Activated naive CD8-positive, alpha-beta T cell treated with anti-CD3 and anti-CD28 coated beads, Interleukin-2, amount 10 ng/mL, durations not matched to agents 7 days and 5 days (primary cell): ENCODE results near the gene YTHDC1. TPM values are rescaled to one million over a fixed set of nuclear protein-coding genes. Genes with fewer than 3 reads are reported as not detected.
"Not testable (repeated sequence)": the region's sequence is repeated elsewhere in the genome, so short reads cannot be mapped to it uniquely, and the experiment has no call there.

Experiments
- ATAC-seq: fragments of 150-1000 bp; cut with Tn5 transposase; one replicate; pipeline ENCODE4 v1.10.0; 2021; ENCODE audit warnings: low read depth, moderate library complexity
- POLR2A ChIA-PET: fragments of 350-600 bp; sonication (Branson Sonifier 250); formaldehyde crosslinking; loops from one replicate; lab custom pipeline; 2021; ENCODE audit warnings: antibody characterized with exemption; lab: Charles Lee
- DNase-seq: peaks from one replicate; pipeline ENCODE4 v3.0.0; 2021
- H3K27ac Mint-ChIP-seq: one replicate; pipeline ENCODE4 v1.8.0; 2022; ENCODE audit warnings: mild to moderate bottlenecking, mixed read lengths
- H3K27me3 Mint-ChIP-seq: one replicate; pipeline ENCODE4 v1.8.0; 2022; ENCODE audit warnings: mild to moderate bottlenecking, moderate library complexity, mixed read lengths
- H3K36me3 Mint-ChIP-seq: one replicate; pipeline ENCODE4 v1.8.0; 2021; ENCODE audit warnings: mild to moderate bottlenecking, mixed read lengths
- H3K4me1 Mint-ChIP-seq: one replicate; pipeline ENCODE4 v1.8.0; 2021; ENCODE audit warnings: mixed read lengths
- H3K4me3 Mint-ChIP-seq: one replicate; pipeline ENCODE4 v1.8.0; 2022; ENCODE audit warnings: mild to moderate bottlenecking, moderate library complexity, mixed read lengths
- H3K9me3 Mint-ChIP-seq: one replicate; pipeline ENCODE4 v1.8.0; 2021; ENCODE audit warnings: mixed read lengths
- total RNA-seq, 2 experiments: library from RNA; stranded (reverse); gene quantifications; one replicate each; pipeline ENCODE4 v1.2.3, GENCODE V29; 2021

Gene YTHDC1
- total RNA-seq, 2 experiments from 2014 or later, result 120 to 122 TPM

GRCh38 chr4:68304731-68305130 lies 45.2 kb downstream of the YTHDC1 start:
- H3K4me3 Mint-ChIP-seq, result no peak overlapping the region
- H3K27ac Mint-ChIP-seq, result no peak overlapping the region

GRCh38 chr4:68299492-68300457 lies 50.1 kb downstream of the YTHDC1 start:
- peaks cover 2% of the 10 kb centered on the region for H3K27me3 Mint-ChIP-seq
- POLR2A ChIA-PET, result no interaction called here
- DNase-seq (no peak), ATAC-seq (no peak)
- peaks cover 4% of the 10 kb centered on the region for H3K9me3 Mint-ChIP-seq
- no peak overlapping the region for H3K4me3 Mint-ChIP-seq
- H3K36me3 Mint-ChIP-seq, result no peaks in the 10 kb centered on the region
- H3K4me1 Mint-ChIP-seq, result no peaks in the 10 kb centered on the region
- H3K27ac Mint-ChIP-seq, result no peak overlapping the region

More at GRCh38 chr4:68304731-68305130, 45.2 kb downstream of the YTHDC1 start:
- no peak for DNase-seq
- H3K27me3 Mint-ChIP-seq, result peaks cover 23% of the 10 kb centered on the region
- POLR2A ChIA-PET, result no interaction called here
- no peak for ATAC-seq
- H3K9me3 Mint-ChIP-seq, result no peaks in the 10 kb centered on the region
- H3K36me3 Mint-ChIP-seq, result no peaks in the 10 kb centered on the region
- H3K4me1 Mint-ChIP-seq, result no peaks in the 10 kb centered on the region

- no peak for ATAC-seq
- Mint-ChIP-seq H3K4me1 (no peaks in the 10 kb centered on the region), H3K27ac (no peak overlapping the region), H3K9me3 (peaks cover 4% of the 10 kb centered on the region), H3K4me3 (no peak overlapping the region), H3K27me3 (no peaks in the 10 kb centered on the region), H3K36me3 (no peaks in the 10 kb centered on the region)
- no peak for DNase-seq
- POLR2A ChIA-PET, result no interaction called here
Measured at GRCh38 chr4:68297137-68297536, 52.8 kb downstream of the YTHDC1 start.

GRCh38 chr4:68291256-68291655 lies 58.6 kb downstream of the YTHDC1 start:
- ATAC-seq, result no peak
- Mint-ChIP-seq H3K4me3 (no peak overlapping the region), H3K4me1 (no peaks in the 10 kb centered on the region), H3K27me3 (no peaks in the 10 kb centered on the region), H3K9me3 (no peaks in the 10 kb centered on the region), H3K36me3 (no peaks in the 10 kb centered on the region), H3K27ac (no peak overlapping the region)
- no peak for DNase-seq
- POLR2A ChIA-PET, result no interaction called here

- DNase-seq (no peak), ATAC-seq (no peak)
- H3K36me3 Mint-ChIP-seq, result no peaks in the 10 kb centered on the region
- H3K4me1 Mint-ChIP-seq, result no peaks in the 10 kb centered on the region
- H3K27ac Mint-ChIP-seq, result no peak overlapping the region
- no peak overlapping the region for H3K4me3 Mint-ChIP-seq
- peaks cover 2% of the 10 kb centered on the region for H3K27me3 Mint-ChIP-seq
- POLR2A ChIA-PET, result no interaction called here
- no peaks in the 10 kb centered on the region for H3K9me3 Mint-ChIP-seq
Measured at GRCh38 chr4:68288393-68288740, 61.5 kb downstream of the YTHDC1 start.

- ATAC-seq, result no peak
- no peaks in the 10 kb centered on the region for H3K36me3 Mint-ChIP-seq
- H3K27me3 Mint-ChIP-seq, result peaks cover 2% of the 10 kb centered on the region
- H3K4me1 Mint-ChIP-seq, result no peaks in the 10 kb centered on the region
- H3K4me3 Mint-ChIP-seq, result no peak overlapping the region
- no peaks in the 10 kb centered on the region for H3K9me3 Mint-ChIP-seq
- DNase-seq, result no peak
- POLR2A ChIA-PET, result no interaction called here
- no peak overlapping the region for H3K27ac Mint-ChIP-seq
Measured at GRCh38 chr4:68287704-68288392, 62.0 kb downstream of the YTHDC1 start.

GRCh38 chr4:68283714-68284113 lies 66.2 kb downstream of the YTHDC1 start:
- no peaks in the 10 kb centered on the region for H3K9me3 Mint-ChIP-seq
- no peak overlapping the region for H3K27ac Mint-ChIP-seq
- no peaks in the 10 kb centered on the region for H3K4me1 Mint-ChIP-seq
- H3K27me3 Mint-ChIP-seq, result peaks cover 2% of the 10 kb centered on the region
- POLR2A ChIA-PET, result no interaction called here
- H3K36me3 Mint-ChIP-seq, result no peaks in the 10 kb centered on the region
- no peak for ATAC-seq
- no peak overlapping the region for H3K4me3 Mint-ChIP-seq
- no peak for DNase-seq

- Mint-ChIP-seq H3K27me3 (peaks cover 2% of the 10 kb centered on the region), H3K9me3 (no peaks in the 10 kb centered on the region), H3K4me1 (no peaks in the 10 kb centered on the region), H3K27ac (no peak overlapping the region), H3K36me3 (no peaks in the 10 kb centered on the region), H3K4me3 (no peak overlapping the region)
- no peak for DNase-seq
- POLR2A ChIA-PET, result no interaction called here
- ATAC-seq, result no peak
Measured at GRCh38 chr4:68283095-68283494, 66.8 kb downstream of the YTHDC1 start.

- POLR2A ChIA-PET, H3K27me3 Mint-ChIP-seq, H3K9me3 Mint-ChIP-seq, ATAC-seq, H3K36me3 Mint-ChIP-seq, H3K27ac Mint-ChIP-seq, H3K4me1 Mint-ChIP-seq, H3K4me3 Mint-ChIP-seq, DNase-seq: not testable (repeated sequence)
Measured at GRCh38 chr4:68281796-68282740, 67.8 kb downstream of the YTHDC1 start.

- Mint-ChIP-seq H3K36me3 (no peaks in the 10 kb centered on the region), H3K9me3 (no peaks in the 10 kb centered on the region), H3K4me3 (no peak overlapping the region), H3K27me3 (peaks cover 1% of the 10 kb centered on the region), H3K4me1 (no peaks in the 10 kb centered on the region), H3K27ac (no peak overlapping the region)
- DNase-seq, result no peak
- POLR2A ChIA-PET, result no interaction called here
- no peak for ATAC-seq
Measured at GRCh38 chr4:68278029-68278428, 71.9 kb downstream of the YTHDC1 start.

- Mint-ChIP-seq H3K4me1 (no peaks in the 10 kb centered on the region), H3K9me3 (no peaks in the 10 kb centered on the region), H3K27me3 (peaks cover 1% of the 10 kb centered on the region), H3K36me3 (no peaks in the 10 kb centered on the region), H3K27ac (no peak overlapping the region), H3K4me3 (no peak overlapping the region)
- ATAC-seq (no peak), DNase-seq (no peak)
- POLR2A ChIA-PET, result no interaction called here
Measured at GRCh38 chr4:68277627-68278026, 72.3 kb downstream of the YTHDC1 start.

GRCh38 chr4:68272860-68273259 lies 77.0 kb downstream of the YTHDC1 start:
- no peaks in the 10 kb centered on the region for H3K36me3 Mint-ChIP-seq

GRCh38 chr4:68272380-68272779 lies 77.5 kb downstream of the YTHDC1 start:
- POLR2A ChIA-PET, result interaction anchor here (1.1 kb wide), 1 partner anchor 104 kb away, joined by 3 read pairs; no protein-coding TSS in a partner anchor
- H3K36me3 Mint-ChIP-seq, result no peaks in the 10 kb centered on the region
- H3K9me3 Mint-ChIP-seq, result no peaks in the 10 kb centered on the region
- no peak overlapping the region for H3K4me3 Mint-ChIP-seq
- no peak for ATAC-seq
- no peak for DNase-seq
- peaks cover 2% of the 10 kb centered on the region for H3K4me1 Mint-ChIP-seq
- H3K27me3 Mint-ChIP-seq, result peaks cover 4% of the 10 kb centered on the region
- H3K27ac Mint-ChIP-seq, result no peak overlapping the region

More at GRCh38 chr4:68272860-68273259, 77.0 kb downstream of the YTHDC1 start:
- POLR2A ChIA-PET, result no interaction called here
- DNase-seq (no peak), ATAC-seq (no peak)
- Mint-ChIP-seq H3K27ac (no peak overlapping the region), H3K4me3 (no peak overlapping the region), H3K9me3 (no peaks in the 10 kb centered on the region), H3K4me1 (no peaks in the 10 kb centered on the region), H3K27me3 (peaks cover 4% of the 10 kb centered on the region)
